HFF-Myc (cell line): ENCODE data around the gene PHF8.

Source experiments
- DNase-seq: peaks from one replicate; pipeline ENCODE4 v3.0.0-alpha.2; 2011; ENCODE audit warnings: low read depth; ENCODE audit errors: extremely low read depth
- H3K4me3 ChIP-seq: replicated peaks from 2 replicates; pipeline ENCODE4 v1.5.1; 2011; ENCODE audit warnings: low read depth, mild to moderate bottlenecking, control low read depth, low read length
- CTCF ChIP-seq: IDR thresholded peaks from 2 replicates; pipeline ENCODE4 v1.5.1; 2012; ENCODE audit warnings: mild to moderate bottlenecking, low read depth, low read length, control low read depth; ENCODE audit errors: missing control alignments

PHF8 gene

GRCh38 chrX:54030329-54030728 lies 13.9 kb downstream of the PHF8 start:
- H3K4me3 ChIP-seq = no peak overlapping the region
- no peak for DNase-seq
- no peak for TF ChIP-seq CTCF

GRCh38 chrX:54029529-54030143 lies 14.6 kb downstream of the PHF8 start:
- no peak for TF ChIP-seq CTCF
- no peak overlapping the region for H3K4me3 ChIP-seq
- no peak for DNase-seq

GRCh38 chrX:54024350-54024749 lies 19.9 kb downstream of the PHF8 start:
- no peak overlapping the region for H3K4me3 ChIP-seq
- TF ChIP-seq CTCF = no peak
- no peak for DNase-seq

- no peak for DNase-seq
- no peak overlapping the region for H3K4me3 ChIP-seq
- no peak for TF ChIP-seq CTCF
These were observed 31.3 kb downstream of the PHF8 start for GRCh38 chrX:54012830-54013500.

- H3K4me3 ChIP-seq = no peak overlapping the region
- DNase-seq = no peak
- TF ChIP-seq CTCF = no peak
These were observed 36.6 kb downstream of the PHF8 start for GRCh38 chrX:54007682-54008081.

GRCh38 chrX:53997724-53998123 lies 46.5 kb downstream of the PHF8 start:
- TF ChIP-seq CTCF = no peak
- no peak for DNase-seq
- no peak overlapping the region for H3K4me3 ChIP-seq
